Measurements from ENCODE around the gene KRT71.
"Not testable (repeated sequence)": the region's sequence is repeated elsewhere in the genome, so short reads cannot be mapped to it uniquely, and the experiment has no call there.

The KRT71 gene

DNA sequence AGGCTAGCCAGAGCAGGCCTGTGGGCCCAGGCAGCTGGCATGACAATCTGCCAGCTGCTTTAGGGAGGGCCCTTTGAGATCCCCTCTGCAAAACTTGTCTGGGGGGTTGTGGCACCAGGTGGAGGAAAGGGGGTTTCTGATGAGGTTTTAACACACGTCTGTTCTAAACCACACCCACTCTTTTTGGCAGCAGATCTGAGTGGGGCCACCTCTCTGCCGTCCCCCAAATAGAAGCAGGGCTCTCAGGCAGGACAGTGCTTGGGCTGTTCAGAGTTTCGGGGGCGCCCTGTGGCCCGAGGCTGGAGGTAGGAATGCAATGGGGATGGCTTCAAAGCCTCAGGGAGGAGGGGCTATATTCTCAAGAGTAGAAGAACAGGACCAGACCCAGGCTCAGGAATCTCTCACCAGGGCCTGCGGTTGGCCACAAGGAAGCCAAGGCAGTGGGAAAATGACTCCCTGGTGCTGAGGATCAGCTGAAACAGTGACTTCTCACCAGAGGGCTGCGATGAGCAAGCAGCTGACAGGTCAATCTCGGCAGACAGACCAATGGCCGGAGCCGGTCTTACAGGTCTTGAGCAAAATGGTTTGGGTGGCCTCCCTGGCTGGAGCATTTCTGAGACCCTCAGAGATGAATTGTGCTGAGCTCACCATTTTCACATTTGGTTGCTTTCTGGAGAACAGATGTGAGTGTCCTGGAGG is 31.2 kb downstream of the KRT71 start:
- DNase-seq (ENCODE audit: low spot score): no peak

- no peak for DNase-seq (ENCODE audit: low spot score)
Measured at GRCh38 chr12:52521175-52521567, 31.8 kb downstream of the KRT71 start.

- DNase-seq (ENCODE audit: low spot score): no peak
Measured at GRCh38 chr12:52519826-52520662, 32.9 kb downstream of the KRT71 start, which contains the start of gene KRT5. KRT5 (minus strand) TSS chr12:52520394; CDS start chr12:52520296, 98 bp downstream.

GRCh38 chr12:52519387-52519703 is 33.6 kb downstream of the KRT71 start:
- no peak for DNase-seq (ENCODE audit: low spot score)

GRCh38 chr12:52518574-52519386 is 34.2 kb downstream of the KRT71 start:
- DNase-seq (ENCODE audit: low spot score): no peak

DNA sequence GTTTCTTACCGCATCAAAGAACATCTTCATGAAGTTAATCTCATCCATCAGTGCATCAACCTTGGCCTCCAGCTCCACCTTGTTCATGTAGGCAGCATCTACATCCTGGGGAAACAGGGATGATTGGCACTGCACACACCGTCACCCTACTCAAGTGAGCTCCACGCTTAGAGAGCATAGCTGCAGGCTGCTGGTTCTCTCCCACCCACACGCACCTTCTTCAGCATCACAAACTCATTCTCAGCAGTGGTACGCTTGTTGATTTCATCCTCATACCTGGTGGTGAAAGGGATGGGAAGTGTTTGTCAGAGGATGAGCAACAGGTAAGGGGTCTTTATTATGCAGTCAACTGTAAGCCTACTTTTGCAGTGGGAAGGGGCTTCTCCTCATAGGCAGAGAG is 35.1 kb downstream of the KRT71 start:
- no peak for DNase-seq (ENCODE audit: low spot score)

DNA sequence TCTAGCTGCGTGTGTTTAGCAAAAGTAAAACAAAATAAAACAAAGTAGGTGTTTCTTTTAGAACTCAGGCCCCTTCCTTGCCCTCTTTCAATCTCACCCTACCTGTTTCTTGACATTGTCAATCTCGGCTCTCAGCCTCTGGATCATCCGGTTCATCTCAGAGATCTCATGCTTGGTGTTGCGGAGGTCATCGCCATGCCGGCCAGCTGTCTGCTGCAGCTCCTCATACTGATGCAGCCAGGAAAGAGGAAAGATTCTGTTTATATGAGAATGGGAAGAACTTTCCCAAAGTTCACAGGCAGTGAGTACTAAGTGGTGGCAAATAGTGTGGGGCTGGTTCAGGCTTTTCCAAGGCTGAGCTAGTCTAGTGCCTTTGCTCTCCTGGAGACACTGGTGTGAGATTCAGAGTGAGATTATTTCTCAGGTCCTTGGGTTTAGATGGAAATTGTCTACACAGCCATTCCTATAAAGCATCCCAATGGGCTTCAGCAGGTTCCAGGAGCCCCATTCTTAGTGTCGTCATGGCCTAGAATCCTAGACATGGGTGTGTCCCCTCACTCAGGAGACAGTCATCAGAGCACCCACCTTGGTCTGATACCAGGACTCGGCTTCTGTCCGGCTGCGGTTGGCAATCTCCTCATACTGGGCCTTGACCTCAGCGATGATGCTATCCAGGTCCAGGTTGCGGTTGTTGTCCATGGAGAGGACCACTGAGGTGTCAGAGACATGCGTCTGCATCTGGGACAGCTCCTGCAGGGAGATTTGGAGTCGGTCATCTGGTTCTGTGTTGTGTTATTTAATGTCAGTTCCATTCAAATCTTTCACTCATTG is 35.7 kb downstream of the KRT71 start:
- no peak for DNase-seq (ENCODE audit: low spot score)

DNA sequence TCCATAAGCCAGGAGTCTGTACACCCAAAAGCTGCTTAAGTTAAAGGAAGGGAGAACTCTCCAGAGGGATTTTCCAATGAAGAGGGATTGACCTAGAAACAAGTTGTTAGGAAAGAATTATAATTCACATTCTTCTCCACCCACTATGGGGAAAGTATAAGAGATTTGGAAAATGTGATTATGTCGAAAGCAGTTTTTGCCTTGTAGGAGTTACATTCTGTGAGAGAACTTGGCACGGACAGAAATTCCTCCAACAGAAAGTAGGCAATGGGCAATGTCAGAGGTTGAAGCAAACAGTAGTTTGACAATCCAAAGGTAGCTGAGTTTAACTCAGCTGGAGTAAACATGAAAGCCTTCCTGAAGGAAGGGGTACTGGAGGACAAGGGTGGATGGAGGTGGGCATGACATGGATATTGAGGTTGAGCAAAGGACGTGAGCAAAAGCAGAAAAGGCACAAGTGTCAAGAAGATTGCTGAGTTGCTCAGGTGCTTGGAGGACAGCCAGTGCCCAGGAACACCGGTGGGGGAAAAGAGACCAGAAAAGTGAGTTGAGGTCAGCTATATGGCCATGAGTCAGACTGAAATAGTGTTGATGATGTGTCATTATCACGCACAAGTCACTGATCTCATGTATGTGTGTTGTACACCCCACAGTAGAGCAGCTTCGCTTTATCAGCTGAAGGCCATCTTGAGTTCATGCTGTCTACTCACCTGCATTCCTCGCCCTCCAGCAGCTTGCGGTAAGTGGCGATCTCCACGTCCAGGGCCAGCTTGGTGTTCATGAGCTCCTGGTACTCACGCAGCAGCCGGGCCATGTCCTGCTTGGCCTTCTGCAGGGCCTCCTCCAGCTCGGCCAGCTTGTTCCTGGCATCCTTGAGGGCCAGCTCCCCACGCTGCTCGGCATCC is 36.8 kb downstream of the KRT71 start:
- DNase-seq (ENCODE audit: low spot score): no peak

GRCh38 chr12:52515319-52515646 is 37.7 kb downstream of the KRT71 start:
- DNase-seq (ENCODE audit: low spot score): no peak

DNA sequence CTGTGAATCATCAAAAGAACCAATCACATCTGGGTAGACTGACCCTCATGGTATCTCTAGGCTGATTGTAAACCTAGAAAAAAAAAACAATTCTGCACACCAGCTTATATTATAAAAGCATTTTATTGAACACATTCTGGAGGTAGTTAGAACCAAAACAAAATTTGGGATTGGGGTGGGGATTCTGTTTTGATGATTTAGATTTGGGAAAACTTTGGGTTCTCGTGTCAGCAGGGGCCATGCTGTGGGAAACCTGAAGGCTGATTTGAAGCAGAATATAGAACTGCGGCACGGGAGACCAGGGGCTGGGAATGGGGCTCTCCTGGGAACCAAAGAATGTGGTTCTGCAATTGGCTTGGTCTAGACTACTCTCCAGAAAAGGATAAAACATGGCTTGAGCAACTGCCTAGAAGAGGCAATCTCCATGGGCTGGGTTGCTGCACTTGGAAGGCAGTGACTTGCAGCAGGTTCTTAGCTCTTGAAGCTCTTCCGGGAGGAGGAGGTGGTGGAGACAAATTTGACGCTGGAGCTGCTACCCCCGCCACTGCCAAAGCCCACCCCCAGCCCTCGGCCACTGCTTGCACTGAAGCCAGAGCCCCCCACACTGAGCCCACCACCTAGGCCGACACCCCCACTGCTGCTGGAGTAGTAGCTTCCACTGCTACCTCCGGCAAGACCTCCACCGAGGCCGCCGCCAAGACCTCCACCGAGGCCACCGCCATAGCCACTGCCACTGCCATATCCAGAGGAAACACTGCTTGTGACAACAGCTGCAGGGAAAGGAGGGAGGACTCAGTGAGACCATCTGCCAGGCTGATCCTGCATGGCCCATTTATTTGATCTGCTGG is 38.2 kb downstream of the KRT71 start:
- DNase-seq (ENCODE audit: low spot score): no peak

- DNase-seq (ENCODE audit: low spot score): no peak
Measured at GRCh38 chr12:52513736-52514135, 39.2 kb downstream of the KRT71 start.

DNA sequence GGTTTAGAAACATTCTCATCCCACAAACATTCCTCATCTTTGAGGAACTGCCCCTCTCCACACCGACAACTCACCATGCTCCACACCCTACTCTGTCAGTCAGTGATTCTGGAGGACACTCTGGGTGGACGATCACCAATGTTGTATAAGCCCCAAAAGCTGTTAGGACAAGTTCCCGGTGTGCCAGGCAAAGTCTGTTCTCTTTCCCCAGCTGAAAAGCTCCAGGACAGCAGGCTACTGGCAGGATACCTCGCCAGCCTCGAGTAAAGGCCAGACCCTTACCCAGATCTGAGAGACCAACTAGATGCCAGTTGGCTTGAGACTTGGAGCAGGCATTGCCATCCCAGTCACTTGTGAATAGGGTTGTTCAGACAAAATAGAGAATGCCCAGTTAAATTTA is 44.7 kb downstream of the KRT71 start:
- DNase-seq (ENCODE audit: low spot score): no peak

- peak; percentile 59 for DNase-seq (ENCODE audit: low spot score)
Measured at GRCh38 chr12:52506858-52507715, 45.9 kb downstream of the KRT71 start.

DNA sequence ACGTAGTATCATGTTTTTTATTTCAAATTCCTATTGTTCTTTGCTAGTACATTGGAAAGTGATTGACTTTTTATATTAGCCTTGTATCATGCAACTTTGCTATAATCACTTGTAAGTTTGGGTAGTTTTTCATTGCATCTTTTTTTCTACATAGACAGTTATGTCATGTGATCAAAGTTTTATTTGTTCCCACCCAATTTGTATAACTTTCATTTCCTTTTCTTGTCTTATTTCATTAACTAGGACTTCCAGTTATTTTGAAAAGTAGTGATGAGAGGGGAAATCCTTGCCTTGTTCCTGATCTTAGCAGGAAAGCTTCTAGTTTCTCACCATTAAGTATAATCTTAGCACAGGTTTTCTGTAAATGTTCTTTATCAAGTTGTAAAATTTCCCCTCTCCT is 50.1 kb downstream of the KRT71 start:
- no peak for DNase-seq (ENCODE audit: low spot score)

- DNase-seq (ENCODE audit: low spot score): no peak
Measured at GRCh38 chr12:52501490-52501889, 51.5 kb downstream of the KRT71 start.

GRCh38 chr12:52500574-52500973 is 52.4 kb downstream of the KRT71 start:
- not testable (repeated sequence) for DNase-seq (ENCODE audit: low spot score)

DNA sequence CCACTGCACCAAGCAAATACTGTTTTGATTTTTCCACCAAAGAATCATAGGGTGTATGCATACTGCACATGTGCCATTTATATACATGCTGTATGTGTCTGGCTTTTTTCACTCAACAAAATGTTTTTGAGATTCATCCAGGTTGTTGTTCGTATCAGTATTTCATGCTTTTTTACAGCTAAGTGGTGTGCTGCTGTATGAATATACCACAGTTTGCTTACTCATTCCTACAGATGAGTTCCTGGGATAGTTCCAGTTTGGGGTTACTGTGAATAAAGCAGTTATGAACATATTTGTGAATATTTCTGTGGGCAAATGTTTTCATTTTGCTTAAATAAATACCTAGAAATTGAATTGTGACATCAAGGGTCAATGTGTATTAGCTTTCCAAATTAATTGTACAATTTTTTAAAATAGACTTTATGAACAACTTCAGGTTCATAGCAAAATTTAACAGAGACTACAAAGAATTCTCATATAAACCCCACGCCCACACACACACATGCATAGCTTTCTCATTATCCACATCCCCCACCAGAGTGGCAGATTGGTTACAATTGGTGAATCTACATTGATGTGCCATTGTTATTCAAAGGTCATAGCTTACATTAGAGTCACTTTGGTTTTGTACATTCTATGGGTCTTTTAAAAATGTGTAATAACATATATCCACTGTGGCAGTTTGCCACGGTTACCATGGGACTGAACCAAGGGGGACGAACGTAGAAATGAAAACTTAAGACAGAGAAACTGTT is 53.0 kb downstream of the KRT71 start:
- DNase-seq (ENCODE audit: low spot score): no peak

DNA sequence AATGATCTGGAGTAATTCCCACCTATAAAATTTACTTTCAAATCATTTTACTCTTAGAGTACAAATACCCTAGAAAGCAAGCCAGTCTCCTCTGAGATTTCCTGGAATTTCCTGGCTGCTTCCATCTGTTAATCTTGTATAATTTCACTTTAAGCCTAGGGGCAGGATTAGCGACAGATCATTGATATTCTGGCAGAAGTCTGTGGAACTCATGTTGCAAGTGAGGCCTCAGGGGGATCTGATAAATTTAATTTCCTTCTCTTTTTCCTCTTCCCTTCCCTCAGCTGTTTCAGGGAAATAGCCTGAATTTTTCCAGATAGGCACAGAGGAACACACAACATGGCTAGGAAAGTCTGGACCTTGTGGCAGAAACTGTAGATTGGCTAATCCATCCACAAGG is 54.0 kb downstream of the KRT71 start:
- no peak for DNase-seq (ENCODE audit: low spot score)

Measured in COLO829 (cell line).